ENCODE data around the gene KCNK3.

DNA sequence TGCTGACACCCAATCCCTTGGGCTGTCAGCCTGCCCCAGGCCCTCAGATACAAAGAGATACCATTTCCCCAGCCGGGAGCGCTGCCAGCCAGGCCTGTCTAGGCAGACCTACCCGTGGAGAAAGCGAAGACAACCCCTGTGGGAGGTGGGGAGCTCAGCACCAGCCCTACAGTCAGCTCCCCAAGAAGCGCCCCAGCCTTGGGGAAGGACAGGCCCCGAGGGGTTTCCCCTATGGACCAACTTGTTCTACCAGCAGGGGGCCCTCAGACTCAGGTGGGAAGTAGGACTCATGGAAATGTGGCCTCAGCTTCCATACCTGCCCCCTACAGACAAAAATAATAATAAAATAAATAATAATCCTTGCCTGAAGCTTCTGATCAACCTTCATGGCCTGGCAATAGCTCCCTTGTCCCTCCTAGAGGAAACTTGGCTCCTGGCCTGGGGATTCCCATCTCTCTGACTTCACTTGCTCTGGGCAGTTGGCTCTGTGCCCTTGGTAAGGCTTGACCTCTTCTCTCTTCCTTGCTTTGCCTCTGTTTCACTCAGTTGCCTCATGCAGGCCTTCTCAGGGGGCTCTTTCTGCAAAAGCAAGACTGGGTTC is 78.6 kb downstream of the KCNK3 start:
- TF ChIP-seq, protein P1, sequence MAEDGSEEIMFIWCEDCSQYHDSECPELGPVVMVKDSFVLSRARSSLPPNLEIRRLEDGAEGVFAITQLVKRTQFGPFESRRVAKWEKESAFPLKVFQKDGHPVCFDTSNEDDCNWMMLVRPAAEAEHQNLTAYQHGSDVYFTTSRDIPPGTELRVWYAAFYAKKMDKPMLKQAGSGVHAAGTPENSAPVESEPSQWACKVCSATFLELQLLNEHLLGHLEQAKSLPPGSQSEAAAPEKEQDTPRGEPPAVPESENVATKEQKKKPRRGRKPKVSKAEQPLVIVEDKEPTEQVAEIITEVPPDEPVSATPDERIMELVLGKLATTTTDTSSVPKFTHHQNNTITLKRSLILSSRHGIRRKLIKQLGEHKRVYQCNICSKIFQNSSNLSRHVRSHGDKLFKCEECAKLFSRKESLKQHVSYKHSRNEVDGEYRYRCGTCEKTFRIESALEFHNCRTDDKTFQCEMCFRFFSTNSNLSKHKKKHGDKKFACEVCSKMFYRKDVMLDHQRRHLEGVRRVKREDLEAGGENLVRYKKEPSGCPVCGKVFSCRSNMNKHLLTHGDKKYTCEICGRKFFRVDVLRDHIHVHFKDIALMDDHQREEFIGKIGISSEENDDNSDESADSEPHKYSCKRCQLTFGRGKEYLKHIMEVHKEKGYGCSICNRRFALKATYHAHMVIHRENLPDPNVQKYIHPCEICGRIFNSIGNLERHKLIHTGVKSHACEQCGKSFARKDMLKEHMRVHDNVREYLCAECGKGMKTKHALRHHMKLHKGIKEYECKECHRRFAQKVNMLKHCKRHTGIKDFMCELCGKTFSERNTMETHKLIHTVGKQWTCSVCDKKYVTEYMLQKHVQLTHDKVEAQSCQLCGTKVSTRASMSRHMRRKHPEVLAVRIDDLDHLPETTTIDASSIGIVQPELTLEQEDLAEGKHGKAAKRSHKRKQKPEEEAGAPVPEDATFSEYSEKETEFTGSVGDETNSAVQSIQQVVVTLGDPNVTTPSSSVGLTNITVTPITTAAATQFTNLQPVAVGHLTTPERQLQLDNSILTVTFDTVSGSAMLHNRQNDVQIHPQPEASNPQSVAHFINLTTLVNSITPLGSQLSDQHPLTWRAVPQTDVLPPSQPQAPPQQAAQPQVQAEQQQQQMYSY (CRISPR knock-in tag; IDR thresholded peaks at IDR 0.05), result no peak
- TF ChIP-seq, protein P2, sequence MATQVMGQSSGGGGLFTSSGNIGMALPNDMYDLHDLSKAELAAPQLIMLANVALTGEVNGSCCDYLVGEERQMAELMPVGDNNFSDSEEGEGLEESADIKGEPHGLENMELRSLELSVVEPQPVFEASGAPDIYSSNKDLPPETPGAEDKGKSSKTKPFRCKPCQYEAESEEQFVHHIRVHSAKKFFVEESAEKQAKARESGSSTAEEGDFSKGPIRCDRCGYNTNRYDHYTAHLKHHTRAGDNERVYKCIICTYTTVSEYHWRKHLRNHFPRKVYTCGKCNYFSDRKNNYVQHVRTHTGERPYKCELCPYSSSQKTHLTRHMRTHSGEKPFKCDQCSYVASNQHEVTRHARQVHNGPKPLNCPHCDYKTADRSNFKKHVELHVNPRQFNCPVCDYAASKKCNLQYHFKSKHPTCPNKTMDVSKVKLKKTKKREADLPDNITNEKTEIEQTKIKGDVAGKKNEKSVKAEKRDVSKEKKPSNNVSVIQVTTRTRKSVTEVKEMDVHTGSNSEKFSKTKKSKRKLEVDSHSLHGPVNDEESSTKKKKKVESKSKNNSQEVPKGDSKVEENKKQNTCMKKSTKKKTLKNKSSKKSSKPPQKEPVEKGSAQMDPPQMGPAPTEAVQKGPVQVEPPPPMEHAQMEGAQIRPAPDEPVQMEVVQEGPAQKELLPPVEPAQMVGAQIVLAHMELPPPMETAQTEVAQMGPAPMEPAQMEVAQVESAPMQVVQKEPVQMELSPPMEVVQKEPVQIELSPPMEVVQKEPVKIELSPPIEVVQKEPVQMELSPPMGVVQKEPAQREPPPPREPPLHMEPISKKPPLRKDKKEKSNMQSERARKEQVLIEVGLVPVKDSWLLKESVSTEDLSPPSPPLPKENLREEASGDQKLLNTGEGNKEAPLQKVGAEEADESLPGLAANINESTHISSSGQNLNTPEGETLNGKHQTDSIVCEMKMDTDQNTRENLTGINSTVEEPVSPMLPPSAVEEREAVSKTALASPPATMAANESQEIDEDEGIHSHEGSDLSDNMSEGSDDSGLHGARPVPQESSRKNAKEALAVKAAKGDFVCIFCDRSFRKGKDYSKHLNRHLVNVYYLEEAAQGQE (IDR thresholded peaks at IDR 0.05; ENCODE audit: low read depth, low read length), result no peak
- TF ChIP-seq POLR2A (IDR thresholded peaks at IDR 0.05; ENCODE audit: low read depth, low read length) (no peak), SRF (IDR thresholded peaks at IDR 0.05; ENCODE audit: low read depth in 2 of 2, low read length in 2 of 2) (no peak), FOXM1 (IDR thresholded peaks at IDR 0.05; ENCODE audit: low read depth, low read length) (no peak), WRNIP1 (IDR thresholded peaks at IDR 0.05; ENCODE audit: borderline replicate concordance, low read depth, low read length) (no peak), TAF1 (IDR thresholded peaks at IDR 0.05; ENCODE audit: borderline replicate concordance, low read depth, low read length) (no peak), CEBPB (IDR thresholded peaks at IDR 0.05; ENCODE audit: borderline replicate concordance in 1 of 2, low read depth in 2 of 2, low read length in 2 of 2) (no peak), FOS (IDR thresholded peaks at IDR 0.05; ENCODE audit: borderline replicate concordance, extremely low read depth, insufficient read length) (no peak), FOXK2 (IDR thresholded peaks at IDR 0.05) (no peak)
- TF ChIP-seq, protein P3, sequence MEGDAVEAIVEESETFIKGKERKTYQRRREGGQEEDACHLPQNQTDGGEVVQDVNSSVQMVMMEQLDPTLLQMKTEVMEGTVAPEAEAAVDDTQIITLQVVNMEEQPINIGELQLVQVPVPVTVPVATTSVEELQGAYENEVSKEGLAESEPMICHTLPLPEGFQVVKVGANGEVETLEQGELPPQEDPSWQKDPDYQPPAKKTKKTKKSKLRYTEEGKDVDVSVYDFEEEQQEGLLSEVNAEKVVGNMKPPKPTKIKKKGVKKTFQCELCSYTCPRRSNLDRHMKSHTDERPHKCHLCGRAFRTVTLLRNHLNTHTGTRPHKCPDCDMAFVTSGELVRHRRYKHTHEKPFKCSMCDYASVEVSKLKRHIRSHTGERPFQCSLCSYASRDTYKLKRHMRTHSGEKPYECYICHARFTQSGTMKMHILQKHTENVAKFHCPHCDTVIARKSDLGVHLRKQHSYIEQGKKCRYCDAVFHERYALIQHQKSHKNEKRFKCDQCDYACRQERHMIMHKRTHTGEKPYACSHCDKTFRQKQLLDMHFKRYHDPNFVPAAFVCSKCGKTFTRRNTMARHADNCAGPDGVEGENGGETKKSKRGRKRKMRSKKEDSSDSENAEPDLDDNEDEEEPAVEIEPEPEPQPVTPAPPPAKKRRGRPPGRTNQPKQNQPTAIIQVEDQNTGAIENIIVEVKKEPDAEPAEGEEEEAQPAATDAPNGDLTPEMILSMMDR (IDR thresholded peaks at IDR 0.05 in 2 of 3, conservative IDR thresholded peaks at IDR 0.05 in 1 of 3; ENCODE audit: control insufficient read depth in 2 of 3, extremely low read depth in 1 of 3, insufficient read depth in 1 of 3, low read depth in 3 of 3, low read length in 3 of 3), result peak; percentile 44 to 55 (median 51); a peak in 5 of 6 replicates
